GM18505 (cell line): Measurements from ENCODE around the gene SPATC1L.
"Not testable (repeated sequence)": the region's sequence is repeated elsewhere in the genome, so short reads cannot be mapped to it uniquely, and the experiment has no call there.

Experiments used
- ATAC-seq: cut with Tn5 transposase; IDR thresholded peaks from one replicate; pipeline ENCODE4 v1.9.1; 2021; ENCODE audit not compliant: unreplicated experiment
- POLR2A ChIP-seq: IDR thresholded peaks from 4 replicates; pipeline ENCODE4 v1.6.1; 2011; ENCODE audit warnings: borderline replicate concordance; ENCODE audit not compliant: insufficient read depth, insufficient read length; ENCODE audit errors: extremely low read depth

Gene SPATC1L

GRCh38 chr21:46183910-46184624 lies at the start of gene SPATC1L:
SPATC1L (minus strand) TSS chr21:46184459; CDS start chr21:46182816, 1,643 bp downstream.
- peak; percentile 54 for ATAC-seq
- TF ChIP-seq POLR2A, result peak; percentile 26

DNA sequence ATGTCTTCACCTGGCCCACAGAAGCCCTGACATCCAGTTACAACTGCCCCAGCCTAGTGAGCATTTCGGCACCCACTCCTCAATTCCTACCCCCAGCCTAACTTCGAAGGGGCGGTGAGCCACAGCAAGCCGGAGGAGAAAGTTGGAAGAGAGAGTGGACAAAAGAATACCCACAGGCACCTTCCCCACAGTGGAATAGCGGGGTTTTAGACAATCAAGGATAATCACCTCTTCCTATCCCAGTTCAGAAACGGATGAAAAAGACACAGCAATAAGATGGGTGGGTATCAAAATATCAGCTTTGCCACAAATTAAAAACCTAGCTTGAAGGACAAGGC lies 45.6 kb upstream of the SPATC1L start:
- TF ChIP-seq POLR2A, result no peak
- no peak for ATAC-seq

DNA sequence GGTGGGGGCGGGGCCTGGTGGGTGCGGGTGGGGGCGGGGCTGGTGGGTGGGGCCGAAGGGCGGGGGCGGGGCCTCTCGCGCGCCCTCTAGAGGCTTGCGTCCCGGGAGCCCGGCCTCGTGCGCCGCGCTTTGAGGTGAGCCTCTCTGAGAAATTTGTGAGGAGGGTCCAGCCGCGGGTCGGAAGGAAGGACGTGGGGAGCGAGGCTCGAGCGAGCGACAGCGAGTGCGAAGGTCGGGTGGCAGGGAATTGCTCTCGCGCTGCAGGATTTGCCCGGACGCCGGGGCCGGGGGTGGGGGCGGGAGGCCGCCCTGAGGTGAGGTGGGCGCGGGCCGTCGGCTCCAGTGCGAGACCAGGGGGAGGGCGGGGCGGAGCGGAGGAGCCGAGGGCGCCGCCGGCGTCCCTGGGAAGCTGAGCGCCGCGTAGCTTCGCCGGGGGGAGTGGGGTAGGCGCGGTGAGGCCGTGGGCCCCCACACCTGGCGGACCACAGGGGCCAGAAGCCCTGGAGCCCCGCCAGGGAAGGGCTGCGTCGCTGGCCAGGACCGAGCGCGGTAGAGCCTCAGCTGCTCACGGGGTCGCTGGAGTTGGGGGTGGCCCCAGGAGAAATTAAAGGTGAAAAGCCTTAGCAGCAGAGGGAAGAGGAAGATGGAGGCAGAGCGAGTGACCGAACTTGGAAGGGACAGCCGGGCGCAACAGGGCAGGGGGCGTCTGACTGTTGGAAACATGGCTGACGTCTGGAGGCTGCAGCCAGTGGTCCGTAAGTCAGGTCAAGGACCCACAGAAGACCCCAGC lies 45.1 kb upstream of the SPATC1L start:
- TF ChIP-seq POLR2A, result peak; percentile 15
- peak; percentile 33 for ATAC-seq

DNA sequence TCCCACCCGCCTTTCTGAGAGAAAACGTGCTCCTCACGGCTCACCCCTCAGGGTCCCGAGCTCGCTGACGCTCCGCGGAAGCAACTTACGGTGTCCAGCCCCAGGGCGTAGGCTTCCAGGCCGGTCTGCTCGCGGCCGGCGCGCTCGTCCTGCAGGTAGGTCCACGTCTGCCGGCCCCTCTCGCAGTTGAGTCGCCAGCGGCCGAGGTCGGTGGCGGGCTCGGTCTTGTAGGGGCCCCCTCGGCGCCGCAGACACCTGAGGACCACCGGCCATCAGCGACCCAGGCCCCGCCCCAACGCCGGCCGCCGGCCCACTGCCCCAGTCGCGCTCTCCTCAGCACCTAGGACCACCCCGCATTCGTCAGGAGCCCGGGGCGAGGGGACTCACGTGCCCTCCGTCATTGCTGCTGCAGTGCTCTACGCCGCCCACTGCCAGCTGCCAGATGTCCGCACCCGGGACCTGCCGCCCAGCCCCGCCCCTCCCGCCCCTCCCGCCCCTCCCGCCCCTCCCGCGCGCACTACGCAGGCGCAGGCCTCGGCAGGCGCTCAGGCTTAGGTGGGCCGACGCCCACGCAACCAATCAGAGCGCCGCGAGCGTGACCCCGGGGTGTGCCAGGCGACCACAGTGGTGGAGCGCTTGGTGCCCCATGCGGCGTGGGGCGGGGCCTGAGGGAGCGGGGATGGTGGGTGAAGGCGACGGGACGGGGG lies 44.2 kb upstream of the SPATC1L start, which contains the start of gene LSS:
Gene LSS, minus strand, starts transcription at position 430 of the 707 bp plus-strand sequence. Its CDS starts 29 bp downstream, at position 401.
- TF ChIP-seq POLR2A, result peak; percentile 60
- peak; percentile 79 for ATAC-seq

GRCh38 chr21:46227811-46228344 lies 43.6 kb upstream of the SPATC1L start:
- ATAC-seq, result no peak
- TF ChIP-seq POLR2A, result no peak

DNA sequence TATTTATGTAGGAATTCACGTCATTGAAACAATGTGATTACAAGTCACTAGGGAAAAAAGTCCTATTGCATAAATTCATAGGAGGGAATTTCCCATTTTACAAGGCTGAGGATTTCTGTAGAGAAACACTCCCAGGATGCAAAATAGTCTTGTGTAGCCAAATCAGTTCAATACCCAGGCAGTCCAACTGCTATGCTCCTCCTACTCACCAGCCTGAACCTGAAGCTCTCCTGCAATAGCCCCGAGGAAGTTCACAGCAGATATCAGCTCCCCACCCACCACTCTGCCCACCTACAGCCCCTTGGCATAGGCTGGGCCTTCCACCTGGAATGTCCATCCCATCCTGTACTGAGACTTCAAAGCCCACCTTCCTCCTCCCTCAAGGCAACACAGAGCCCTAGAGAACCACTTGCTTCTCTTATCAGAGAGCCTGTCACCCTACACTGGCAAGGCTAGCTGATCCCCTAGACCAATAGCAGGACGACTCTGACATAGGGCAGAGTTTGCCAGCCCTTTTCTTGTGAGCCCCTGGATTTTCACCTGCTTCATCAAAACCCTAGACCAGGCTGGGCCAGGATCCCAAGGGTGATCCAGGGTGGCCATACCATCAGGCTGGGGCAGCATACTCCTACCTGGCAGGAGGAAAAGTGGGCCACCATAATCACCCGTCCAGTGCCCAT lies 42.8 kb upstream of the SPATC1L start:
- ATAC-seq, result no peak

GRCh38 chr21:46226146-46226545 lies 41.9 kb upstream of the SPATC1L start:
- no peak for TF ChIP-seq POLR2A
- ATAC-seq, result no peak

More for the DNA sequence above, 42.8 kb upstream of the SPATC1L start:
- no peak for TF ChIP-seq POLR2A

DNA sequence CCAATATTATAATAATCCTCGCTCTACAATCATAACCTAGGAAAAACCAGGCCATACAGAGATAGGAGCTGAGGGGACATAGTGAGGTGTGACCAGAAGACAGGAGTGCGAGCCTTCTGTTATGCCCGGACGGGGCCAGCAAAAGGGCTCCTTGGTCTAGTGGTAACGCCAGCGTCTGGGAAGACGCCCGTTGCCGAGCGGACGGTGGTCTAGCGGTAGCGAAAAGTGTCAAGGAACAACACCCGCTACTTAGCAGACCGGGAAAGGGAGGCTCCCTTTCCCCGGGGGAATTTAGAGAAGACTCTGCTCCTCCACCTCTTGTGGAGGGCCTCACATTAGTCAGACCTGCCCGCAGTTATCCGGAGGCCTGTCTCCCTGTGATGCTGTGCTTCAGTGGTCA lies 39.4 kb upstream of the SPATC1L start:
- ATAC-seq, result not testable (repeated sequence)

GRCh38 chr21:46223217-46223616 lies 39.0 kb upstream of the SPATC1L start:
- ATAC-seq, result no peak
- TF ChIP-seq POLR2A, result no peak

DNA sequence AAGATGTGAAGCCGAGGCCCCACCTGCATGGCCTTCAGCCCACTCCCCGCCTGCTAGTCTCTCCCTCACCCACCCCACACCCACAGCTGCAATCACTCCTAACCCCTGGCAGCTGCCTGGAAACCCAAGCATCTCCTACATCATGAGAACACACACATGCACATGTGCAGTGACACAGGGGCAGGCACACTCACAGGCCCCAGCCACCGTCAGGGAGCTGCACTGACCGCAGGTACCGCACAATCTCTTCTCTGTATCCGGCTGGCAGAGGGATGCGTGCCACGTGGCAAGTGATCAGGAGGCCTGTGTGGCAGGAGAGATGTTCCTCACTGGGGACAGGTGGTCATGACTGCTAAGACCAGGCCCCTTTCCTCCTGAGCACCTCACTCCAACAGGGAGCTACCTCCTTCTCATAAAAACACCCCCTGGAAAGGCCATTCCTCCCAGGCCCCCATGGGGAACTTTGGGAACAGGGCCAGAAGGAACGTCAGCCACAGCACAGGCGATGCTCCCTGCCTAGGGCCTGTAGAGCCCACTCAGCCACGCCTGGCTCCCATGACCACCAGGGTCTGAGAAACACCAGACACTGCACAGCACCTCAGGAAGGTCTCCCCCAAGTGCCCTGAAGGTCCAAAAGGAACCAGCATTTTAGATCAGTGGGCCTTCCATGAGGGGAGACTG lies 38.3 kb upstream of the SPATC1L start:
- no peak for TF ChIP-seq POLR2A
- ATAC-seq, result no peak

GRCh38 chr21:46221664-46222435 lies 37.6 kb upstream of the SPATC1L start:
- no peak for TF ChIP-seq POLR2A
- no peak for ATAC-seq

- no peak for ATAC-seq
- TF ChIP-seq POLR2A, result no peak
These were observed 36.6 kb upstream of the SPATC1L start for GRCh38 chr21:46220847-46221246.

DNA sequence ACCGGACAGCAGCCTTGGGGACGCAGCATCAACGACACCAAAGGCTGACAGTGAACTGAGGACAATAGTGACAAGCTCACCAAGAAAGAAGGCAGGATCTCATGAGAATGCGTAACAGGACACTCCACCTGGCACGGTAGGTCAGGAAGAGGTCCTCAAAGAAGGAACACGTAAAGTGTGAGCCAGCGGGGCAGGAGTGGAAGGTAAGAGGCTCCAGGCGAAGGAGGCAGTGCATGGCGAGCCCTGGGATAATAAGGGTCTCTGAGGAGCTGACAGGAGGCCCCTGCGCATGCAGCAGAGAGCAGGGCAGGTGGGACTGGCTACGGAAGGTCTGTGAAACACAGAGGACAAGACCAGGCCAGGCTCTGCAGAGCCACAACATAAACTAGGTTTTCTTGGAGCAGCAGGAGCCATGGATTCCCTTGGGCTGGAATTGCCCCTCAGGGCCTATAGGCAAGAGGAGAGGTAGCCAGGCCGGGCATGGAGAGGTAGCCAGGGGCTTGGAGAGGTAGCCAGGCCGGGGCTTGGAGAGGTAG lies 36.1 kb upstream of the SPATC1L start:
- TF ChIP-seq POLR2A, result no peak
- no peak for ATAC-seq
